ENCODE results near the gene UNC13C.

DNA sequence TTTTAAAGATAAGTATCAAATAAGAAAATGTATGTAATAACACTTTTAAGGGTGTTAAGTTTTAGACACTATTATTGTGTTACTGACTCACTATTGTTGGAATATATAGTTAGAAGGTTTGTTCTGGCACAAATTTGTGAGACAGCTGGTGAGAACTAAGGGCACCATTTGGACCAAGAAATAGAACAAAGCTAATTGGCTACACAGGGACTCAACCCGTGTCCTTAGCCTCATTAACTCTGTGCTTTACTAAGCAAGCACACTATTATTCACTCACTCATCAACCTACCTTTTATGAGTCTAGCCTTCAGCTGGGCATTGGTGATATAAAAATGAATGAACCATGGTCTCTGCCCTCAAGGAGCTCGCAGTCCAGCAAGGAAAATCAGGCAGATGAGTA lies 4.1 kb upstream of the UNC13C start:
- TF ChIP-seq, protein P1, sequence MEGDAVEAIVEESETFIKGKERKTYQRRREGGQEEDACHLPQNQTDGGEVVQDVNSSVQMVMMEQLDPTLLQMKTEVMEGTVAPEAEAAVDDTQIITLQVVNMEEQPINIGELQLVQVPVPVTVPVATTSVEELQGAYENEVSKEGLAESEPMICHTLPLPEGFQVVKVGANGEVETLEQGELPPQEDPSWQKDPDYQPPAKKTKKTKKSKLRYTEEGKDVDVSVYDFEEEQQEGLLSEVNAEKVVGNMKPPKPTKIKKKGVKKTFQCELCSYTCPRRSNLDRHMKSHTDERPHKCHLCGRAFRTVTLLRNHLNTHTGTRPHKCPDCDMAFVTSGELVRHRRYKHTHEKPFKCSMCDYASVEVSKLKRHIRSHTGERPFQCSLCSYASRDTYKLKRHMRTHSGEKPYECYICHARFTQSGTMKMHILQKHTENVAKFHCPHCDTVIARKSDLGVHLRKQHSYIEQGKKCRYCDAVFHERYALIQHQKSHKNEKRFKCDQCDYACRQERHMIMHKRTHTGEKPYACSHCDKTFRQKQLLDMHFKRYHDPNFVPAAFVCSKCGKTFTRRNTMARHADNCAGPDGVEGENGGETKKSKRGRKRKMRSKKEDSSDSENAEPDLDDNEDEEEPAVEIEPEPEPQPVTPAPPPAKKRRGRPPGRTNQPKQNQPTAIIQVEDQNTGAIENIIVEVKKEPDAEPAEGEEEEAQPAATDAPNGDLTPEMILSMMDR (IDR thresholded peaks at IDR 0.05) = no peak
- TF ChIP-seq POLR2A (IDR thresholded peaks at IDR 0.05) (no peak), EP300 (IDR thresholded peaks at IDR 0.05) (no peak), POLR2AphosphoS5 (IDR thresholded peaks at IDR 0.05) (no peak)
